Fibroblast of pulmonary artery (primary cell): ENCODE data around the gene ADAP1.

Experiments
- DNase-seq: peaks from one replicate; pipeline ENCODE4 v3.0.0-alpha.2; 2010; ENCODE audit warnings: low read depth
- H3K4me3 ChIP-seq: replicated peaks from 2 replicates; pipeline ENCODE4 v1.5.1; 2011; ENCODE audit warnings: low read depth, mild to moderate bottlenecking, control low read depth, low read length, moderate library complexity
- TF ChIP-seq, protein P1 (sequence below): IDR thresholded peaks from 2 replicates; pipeline ENCODE4 v1.5.1; 2011; ENCODE audit warnings: mild to moderate bottlenecking, control low read depth, low read length, inconsistent platforms; ENCODE audit errors: missing control alignments

The ADAP1 gene

DNA sequence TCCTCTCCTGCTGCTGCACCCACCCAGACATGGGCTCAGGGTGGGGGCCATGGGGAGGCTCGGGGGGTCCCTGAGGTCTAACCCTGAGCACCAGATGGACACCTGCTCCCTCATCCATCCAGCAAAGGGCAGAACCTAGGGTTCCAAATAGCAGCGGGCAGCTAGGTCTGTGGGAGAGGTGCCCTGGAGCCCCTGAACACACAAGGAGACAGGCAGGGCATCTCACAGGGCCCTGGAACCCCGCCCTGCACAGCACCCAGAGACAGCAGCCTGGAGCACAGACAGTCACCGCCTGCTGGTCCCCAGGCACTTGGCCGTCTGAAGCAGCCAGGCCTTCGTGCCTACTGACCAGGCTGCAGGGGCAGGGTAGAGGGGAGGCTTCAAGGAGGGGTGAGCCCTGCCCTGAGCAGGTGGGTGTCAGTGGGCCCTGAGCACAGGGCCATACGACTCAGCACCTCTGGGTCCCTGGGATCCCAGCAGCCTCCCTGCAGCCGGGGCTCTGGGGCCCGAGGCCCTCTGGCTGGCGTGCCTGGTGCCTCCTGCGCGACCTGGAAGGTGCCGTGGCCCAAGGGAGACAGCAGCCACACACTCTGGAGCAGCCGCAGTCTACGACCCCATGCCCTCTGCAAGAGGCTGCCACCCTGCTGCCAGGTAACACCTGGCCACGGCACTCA is 39.8 kb downstream of the ADAP1 start:
- TF ChIP-seq, protein P1, sequence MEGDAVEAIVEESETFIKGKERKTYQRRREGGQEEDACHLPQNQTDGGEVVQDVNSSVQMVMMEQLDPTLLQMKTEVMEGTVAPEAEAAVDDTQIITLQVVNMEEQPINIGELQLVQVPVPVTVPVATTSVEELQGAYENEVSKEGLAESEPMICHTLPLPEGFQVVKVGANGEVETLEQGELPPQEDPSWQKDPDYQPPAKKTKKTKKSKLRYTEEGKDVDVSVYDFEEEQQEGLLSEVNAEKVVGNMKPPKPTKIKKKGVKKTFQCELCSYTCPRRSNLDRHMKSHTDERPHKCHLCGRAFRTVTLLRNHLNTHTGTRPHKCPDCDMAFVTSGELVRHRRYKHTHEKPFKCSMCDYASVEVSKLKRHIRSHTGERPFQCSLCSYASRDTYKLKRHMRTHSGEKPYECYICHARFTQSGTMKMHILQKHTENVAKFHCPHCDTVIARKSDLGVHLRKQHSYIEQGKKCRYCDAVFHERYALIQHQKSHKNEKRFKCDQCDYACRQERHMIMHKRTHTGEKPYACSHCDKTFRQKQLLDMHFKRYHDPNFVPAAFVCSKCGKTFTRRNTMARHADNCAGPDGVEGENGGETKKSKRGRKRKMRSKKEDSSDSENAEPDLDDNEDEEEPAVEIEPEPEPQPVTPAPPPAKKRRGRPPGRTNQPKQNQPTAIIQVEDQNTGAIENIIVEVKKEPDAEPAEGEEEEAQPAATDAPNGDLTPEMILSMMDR, result no peak
- H3K4me3 ChIP-seq, result no peak overlapping the region
- no peak for DNase-seq

DNA sequence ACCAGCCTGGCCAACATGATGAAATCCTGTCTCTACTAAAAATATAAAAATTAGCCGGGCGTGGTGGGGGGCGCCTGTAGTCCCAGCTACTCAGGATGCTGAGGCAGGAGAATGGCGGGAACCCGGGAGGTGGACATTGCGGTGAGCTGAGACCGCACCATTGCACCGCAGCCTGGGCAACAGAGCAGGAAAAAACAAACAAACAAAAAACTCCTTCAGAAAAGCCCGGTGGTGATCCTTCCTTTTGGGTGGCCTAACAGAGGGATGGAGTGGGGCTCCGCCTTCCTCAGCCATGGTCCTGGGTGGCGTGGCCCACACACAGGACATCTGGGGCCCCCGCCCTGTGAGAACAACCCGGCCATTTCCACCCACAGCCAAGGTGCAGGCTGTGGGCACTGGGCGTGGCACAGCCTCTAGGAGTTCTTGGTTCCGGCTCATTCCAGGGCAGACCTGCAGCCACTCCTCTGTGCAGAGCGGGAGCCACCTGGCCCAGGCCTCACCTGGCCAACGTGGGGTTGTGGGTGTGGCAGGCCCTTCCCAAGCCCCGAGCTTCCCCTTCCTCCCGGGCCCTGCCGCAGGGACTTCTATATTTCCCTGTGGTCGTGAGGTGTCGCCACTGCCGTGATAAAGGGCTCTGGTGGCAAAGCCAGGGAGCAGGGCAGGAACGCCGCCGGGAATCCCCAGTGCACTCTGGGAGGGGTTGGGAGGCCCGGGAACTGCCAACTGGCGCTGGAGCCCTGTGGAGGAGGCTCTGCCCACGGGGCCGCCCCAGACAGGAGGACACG is 40.6 kb downstream of the ADAP1 start:
- no peak overlapping the region for H3K4me3 ChIP-seq
- TF ChIP-seq, protein P1, result no peak
- no peak for DNase-seq

DNA sequence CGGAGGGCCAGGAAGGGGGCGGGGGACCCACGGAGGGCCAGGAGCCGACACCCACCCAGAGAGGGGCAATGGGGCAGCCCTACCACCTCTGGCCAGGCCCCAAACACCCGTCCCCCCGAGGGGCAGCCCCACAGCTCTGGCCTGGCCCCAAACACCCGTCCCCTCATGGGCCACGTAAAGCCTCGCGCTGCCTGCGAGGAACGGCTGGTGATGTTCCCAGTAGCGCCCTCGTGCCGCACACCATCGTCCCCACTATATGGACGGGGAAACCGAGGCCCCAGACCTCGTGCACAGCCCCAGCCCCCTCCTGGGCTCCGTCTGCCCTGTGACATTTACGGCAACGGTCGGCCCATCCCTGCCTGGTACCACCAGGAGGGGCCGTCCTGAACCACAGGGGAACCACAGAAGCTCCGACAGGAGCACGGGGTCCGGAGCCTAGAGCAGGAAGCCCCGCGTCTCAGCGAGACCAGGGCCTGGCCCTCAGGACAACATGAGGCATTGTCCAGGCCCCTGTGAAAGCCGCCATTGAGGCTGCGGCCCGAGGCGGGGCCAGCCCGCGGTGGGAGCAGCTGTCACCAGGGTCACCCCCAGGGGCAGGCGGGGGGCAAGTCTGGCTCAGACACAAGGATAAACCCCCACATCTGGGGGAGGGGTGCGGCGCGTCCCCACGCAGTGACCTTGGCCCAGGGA is 42.5 kb downstream of the ADAP1 start:
- no peak for DNase-seq
- TF ChIP-seq, protein P1, result no peak
- no peak overlapping the region for H3K4me3 ChIP-seq

DNA sequence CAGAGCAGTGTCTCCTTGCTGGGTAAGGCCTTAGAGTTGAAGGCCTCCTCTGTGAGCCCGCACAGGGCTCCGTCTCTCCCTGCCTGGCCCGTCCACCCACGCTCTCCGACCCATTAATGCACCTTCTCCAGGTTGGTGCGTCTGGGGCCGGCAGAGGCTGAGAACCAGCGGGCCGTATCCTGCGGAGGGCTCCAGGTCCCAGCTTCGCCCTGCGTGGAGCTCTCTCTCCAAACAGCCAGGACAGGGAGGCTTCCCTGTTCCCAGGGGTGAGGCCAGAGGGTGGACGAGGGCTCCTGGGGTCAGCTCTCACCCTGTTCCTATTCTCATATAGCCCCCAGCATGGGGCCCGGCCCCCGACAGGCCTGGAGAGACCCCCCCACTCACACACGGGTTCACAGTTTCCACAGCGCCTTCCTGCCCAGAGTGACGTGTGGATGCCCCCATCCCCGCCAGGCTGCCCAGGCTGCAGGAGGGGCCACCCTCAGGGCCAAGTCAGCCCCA is 43.5 kb downstream of the ADAP1 start:
- TF ChIP-seq, protein P1, result no peak
- H3K4me3 ChIP-seq, result no peak overlapping the region
- DNase-seq, result no peak

DNA sequence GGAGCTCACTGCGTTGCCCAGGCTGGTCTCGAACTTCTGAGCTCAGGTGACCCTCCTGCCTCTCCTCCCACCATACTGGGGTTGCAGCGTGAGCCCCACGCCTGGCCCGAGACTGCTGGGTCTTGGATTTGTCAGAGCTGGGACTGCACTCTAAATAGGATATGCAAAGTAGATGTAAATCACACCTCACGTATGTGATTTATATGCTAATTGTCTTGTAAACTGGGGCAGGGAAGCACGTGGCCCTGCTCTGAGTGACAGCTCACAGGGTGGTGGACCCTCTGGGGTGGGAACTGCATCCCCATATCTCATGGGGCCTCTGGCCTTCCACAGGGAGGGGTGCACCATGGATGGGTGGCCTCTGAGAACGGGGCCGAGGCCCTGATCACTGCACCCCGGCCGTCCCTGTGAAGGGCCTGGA is 44.0 kb downstream of the ADAP1 start:
- H3K4me3 ChIP-seq, result no peak overlapping the region
- no peak for DNase-seq

More for the DNA sequence above, 44.0 kb downstream of the ADAP1 start:
- TF ChIP-seq, protein P1, result no peak
